GM12878 (cell line): Measurements from ENCODE around the gene OLFM1.

Source experiments
- CTCF ChIP-seq, 3 experiments: IDR thresholded peaks in 2 of 3; conservative IDR thresholded peaks in 1 of 3; 2 replicates each; pipeline ENCODE4 v1.5.1; 2011; ENCODE audit warnings: low read depth in 3 of 3, low read length in 3 of 3, mild to moderate bottlenecking in 3 of 3, control low read depth in 2 of 3, moderate library complexity in 2 of 3, inconsistent platforms in 1 of 3, mixed read lengths in 1 of 3; ENCODE audit not compliant: control insufficient read depth in 2 of 3, insufficient read depth in 1 of 3; ENCODE audit errors: extremely low read depth in 1 of 3
- EGR1 ChIP-seq, 2 experiments: IDR thresholded peaks; 1 replicate in 1 of 2; 2 replicates in 1 of 2; pipeline ENCODE4 v1.6.1; 2011 to 2012; ENCODE audit warnings: low read depth in 2 of 2, low read length in 2 of 2, borderline replicate concordance in 1 of 2, mild to moderate bottlenecking in 1 of 2, moderate library complexity in 1 of 2
- SIN3A ChIP-seq: IDR thresholded peaks from 2 replicates; pipeline ENCODE4 v1.6.1; 2012; ENCODE audit warnings: low read depth, low read length, improper control_type of control experiment

- no peak for TF ChIP-seq EGR1 (IDR thresholded peaks at IDR 0.05; ENCODE audit: borderline replicate concordance in 1 of 2, low read depth in 2 of 2, low read length in 2 of 2)
- TF ChIP-seq CTCF (IDR thresholded peaks at IDR 0.05 in 2 of 3, conservative IDR thresholded peaks at IDR 0.05 in 1 of 3; ENCODE audit: control insufficient read depth in 2 of 3, extremely low read depth in 1 of 3, insufficient read depth in 1 of 3, low read depth in 3 of 3, low read length in 3 of 3): no peak
- TF ChIP-seq SIN3A: no peak
These were observed 12.8 kb downstream of the OLFM1 start for GRCh38 chr9:135100241-135100681.
